SK-N-SH treated with all-trans-retinoic acid at 6 μM for 48 hours (cell line): Measurements from ENCODE around the gene ARHGAP12.

Experiments used
- ATAC-seq: fragments of 200-7000 bp; cut with Tn5 transposase; 3 replicates; pipeline ENCODE4 v1.9.1; 2020; ENCODE audit warnings: mild to moderate bottlenecking, moderate library complexity
- ARNTL ChIP-seq: fragments of 450-650 bp; formaldehyde crosslinking; IDR thresholded peaks from 2 replicates; pipeline ENCODE4 v1.5.0; 2020; ENCODE audit warnings: low read depth, mild to moderate bottlenecking, moderate library complexity, borderline replicate concordance
- BACH2 ChIP-seq: fragments of 250-450 bp; sonication (Bioruptor Pico); IDR thresholded peaks from 2 replicates; pipeline ENCODE4 v1.9.0; 2021; ENCODE audit warnings: mild to moderate bottlenecking, borderline replicate concordance
- CSDC2 ChIP-seq: fragments of 250-450 bp; sonication (Bioruptor Pico); IDR thresholded peaks from 2 replicates; pipeline ENCODE4 v1.5.0; 2020; ENCODE audit warnings: mild to moderate bottlenecking, moderate library complexity
- ESRRG ChIP-seq: fragments of 250-450 bp; sonication (Bioruptor Pico); IDR thresholded peaks from 2 replicates; pipeline ENCODE4 v1.6.1; 2021; ENCODE audit warnings: mild to moderate bottlenecking
- GLIS3 ChIP-seq: fragments of 250-450 bp; sonication (Bioruptor Pico); IDR thresholded peaks from 2 replicates; pipeline ENCODE4 v1.5.0; 2020; ENCODE audit warnings: mild to moderate bottlenecking, moderate library complexity
- ISL1 ChIP-seq: fragments of 250-450 bp; sonication (Bioruptor Pico); IDR thresholded peaks from 2 replicates; pipeline ENCODE4 v2.1.2; 2022; ENCODE audit warnings: mild to moderate bottlenecking, moderate library complexity
- PPARA ChIP-seq: fragments of 250-450 bp; sonication (Bioruptor Pico); IDR thresholded peaks from 2 replicates; pipeline ENCODE4 v1.5.0; 2020; ENCODE audit warnings: mild to moderate bottlenecking, borderline replicate concordance
- RARB ChIP-seq: fragments of 250-450 bp; sonication (Bioruptor Pico); IDR thresholded peaks from 2 replicates; pipeline ENCODE4 v1.8.0; 2021; ENCODE audit warnings: mild to moderate bottlenecking, moderate library complexity
- SNAI2 ChIP-seq: fragments of 250-450 bp; sonication (Bioruptor Pico); IDR thresholded peaks from 2 replicates; pipeline ENCODE4 v1.5.0; 2020; ENCODE audit warnings: mild to moderate bottlenecking, moderate library complexity
- TCF4 ChIP-seq: fragments of 250-450 bp; sonication (Bioruptor Pico); IDR thresholded peaks from 2 replicates; pipeline ENCODE4 v1.8.0; 2021; ENCODE audit warnings: mild to moderate bottlenecking, moderate library complexity, borderline replicate concordance
- ZC3H10 ChIP-seq: fragments of 250-450 bp; sonication (Bioruptor Pico); IDR thresholded peaks from 2 replicates; pipeline ENCODE4 v1.5.1; 2021; ENCODE audit warnings: mild to moderate bottlenecking, moderate library complexity
- ZFP3 ChIP-seq: fragments of 250-450 bp; sonication (Bioruptor Pico); IDR thresholded peaks from 2 replicates; pipeline ENCODE4 v1.5.0; 2020; ENCODE audit warnings: mild to moderate bottlenecking, moderate library complexity
- ZFP30 ChIP-seq: fragments of 450-650 bp; formaldehyde crosslinking; IDR thresholded peaks from 2 replicates; pipeline ENCODE4 v1.5.0; 2022; ENCODE audit warnings: mild to moderate bottlenecking, moderate library complexity
- ZNF565 ChIP-seq: fragments of 450-650 bp; formaldehyde crosslinking; conservative IDR thresholded peaks from 2 replicates; pipeline ENCODE4 v1.5.0; 2020; ENCODE audit warnings: low read depth, mild to moderate bottlenecking, moderate library complexity
- ZNF70 ChIP-seq: fragments of 450-650 bp; formaldehyde crosslinking; IDR thresholded peaks from 2 replicates; pipeline ENCODE4 v1.5.0; 2020; ENCODE audit warnings: mild to moderate bottlenecking, moderate library complexity
- ZNF8 ChIP-seq: fragments of 450-650 bp; formaldehyde crosslinking; IDR thresholded peaks from 2 replicates; pipeline ENCODE4 v1.5.0; 2020; ENCODE audit warnings: mild to moderate bottlenecking, moderate library complexity
- TF ChIP-seq, protein P1 (sequence below): fragments of 250-450 bp; sonication (Bioruptor Pico); IDR thresholded peaks from 2 replicates; pipeline ENCODE4 v1.8.0; 2020; ENCODE audit warnings: mild to moderate bottlenecking, moderate library complexity, borderline replicate concordance
- TF ChIP-seq, protein P2 (sequence below): fragments of 250-450 bp; sonication (Bioruptor Pico); IDR thresholded peaks from 2 replicates; pipeline ENCODE4 v1.5.1; 2021; ENCODE audit warnings: mild to moderate bottlenecking, moderate library complexity
- TF ChIP-seq, protein P3 (sequence below): fragments of 250-450 bp; sonication (Bioruptor Pico); IDR thresholded peaks from 2 replicates; pipeline ENCODE4 v1.8.0; 2021; ENCODE audit warnings: low read depth, mild to moderate bottlenecking, moderate library complexity, borderline replicate concordance
- TF ChIP-seq, protein P4 (sequence below): fragments of 250-450 bp; sonication (Bioruptor Pico); IDR thresholded peaks from 2 replicates; pipeline ENCODE4 v1.5.0; 2020; ENCODE audit warnings: mild to moderate bottlenecking, moderate library complexity
- TF ChIP-seq, protein P5 (sequence below): fragments of 250-450 bp; sonication (Bioruptor Pico); IDR thresholded peaks from 2 replicates; pipeline ENCODE4 v1.5.1; 2020; ENCODE audit warnings: low read depth, mild to moderate bottlenecking, moderate library complexity

Gene ARHGAP12

DNA sequence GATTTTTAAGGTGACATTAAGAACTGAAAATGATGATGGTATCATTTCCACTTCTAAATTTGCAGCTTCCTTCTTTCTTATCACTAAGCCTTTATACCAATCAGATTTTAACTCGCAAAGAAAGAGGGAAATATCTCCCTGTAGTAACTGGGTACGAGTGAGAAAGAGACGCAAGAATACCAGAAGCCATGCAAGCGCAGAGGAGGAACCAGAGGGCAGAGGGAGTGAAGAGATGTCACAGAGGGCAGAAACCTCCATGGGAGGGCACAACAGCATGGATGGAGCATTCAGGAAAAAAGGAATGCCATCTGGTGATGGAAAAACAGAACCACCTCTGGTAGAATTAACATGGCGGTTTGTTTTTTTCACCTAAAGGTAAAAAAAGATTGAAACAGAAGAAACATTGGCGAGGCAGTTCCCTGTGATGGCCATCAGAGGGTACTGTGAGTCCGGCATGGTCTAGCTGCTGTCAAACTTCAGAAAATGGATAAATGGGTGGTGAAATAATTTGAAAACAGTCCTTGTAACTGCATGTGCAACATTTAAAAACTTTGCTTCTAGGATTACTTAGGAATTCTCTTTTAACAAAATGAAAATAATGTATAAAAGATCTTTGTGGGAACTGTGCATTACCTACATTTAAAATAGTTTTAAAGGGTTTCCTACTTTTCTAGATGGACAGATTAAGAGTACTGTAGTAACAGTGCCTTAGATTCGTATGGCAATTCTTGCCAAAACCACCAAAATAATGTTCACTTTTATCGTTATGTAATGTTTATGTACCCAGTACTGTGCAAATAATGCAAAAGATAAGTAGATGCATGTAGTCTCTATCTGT, 91.8 kb downstream of the ARHGAP12 start:
- peak; percentile 62; the same call in 2 of the 3 replicates for ATAC-seq
- TF ChIP-seq, protein P1, sequence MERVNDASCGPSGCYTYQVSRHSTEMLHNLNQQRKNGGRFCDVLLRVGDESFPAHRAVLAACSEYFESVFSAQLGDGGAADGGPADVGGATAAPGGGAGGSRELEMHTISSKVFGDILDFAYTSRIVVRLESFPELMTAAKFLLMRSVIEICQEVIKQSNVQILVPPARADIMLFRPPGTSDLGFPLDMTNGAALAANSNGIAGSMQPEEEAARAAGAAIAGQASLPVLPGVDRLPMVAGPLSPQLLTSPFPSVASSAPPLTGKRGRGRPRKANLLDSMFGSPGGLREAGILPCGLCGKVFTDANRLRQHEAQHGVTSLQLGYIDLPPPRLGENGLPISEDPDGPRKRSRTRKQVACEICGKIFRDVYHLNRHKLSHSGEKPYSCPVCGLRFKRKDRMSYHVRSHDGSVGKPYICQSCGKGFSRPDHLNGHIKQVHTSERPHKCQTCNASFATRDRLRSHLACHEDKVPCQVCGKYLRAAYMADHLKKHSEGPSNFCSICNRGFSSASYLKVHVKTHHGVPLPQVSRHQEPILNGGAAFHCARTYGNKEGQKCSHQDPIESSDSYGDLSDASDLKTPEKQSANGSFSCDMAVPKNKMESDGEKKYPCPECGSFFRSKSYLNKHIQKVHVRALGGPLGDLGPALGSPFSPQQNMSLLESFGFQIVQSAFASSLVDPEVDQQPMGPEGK, result no peak
- TF ChIP-seq SNAI2 (CRISPR knock-in tag), result no peak
- TF ChIP-seq ESRRG, result no peak
- TF ChIP-seq ZNF70 (CRISPR knock-in tag), result no peak
- TF ChIP-seq ISL1 (CRISPR knock-in tag), result no peak
- no peak for TF ChIP-seq ZC3H10 (CRISPR knock-in tag)
- TF ChIP-seq, protein P2, sequence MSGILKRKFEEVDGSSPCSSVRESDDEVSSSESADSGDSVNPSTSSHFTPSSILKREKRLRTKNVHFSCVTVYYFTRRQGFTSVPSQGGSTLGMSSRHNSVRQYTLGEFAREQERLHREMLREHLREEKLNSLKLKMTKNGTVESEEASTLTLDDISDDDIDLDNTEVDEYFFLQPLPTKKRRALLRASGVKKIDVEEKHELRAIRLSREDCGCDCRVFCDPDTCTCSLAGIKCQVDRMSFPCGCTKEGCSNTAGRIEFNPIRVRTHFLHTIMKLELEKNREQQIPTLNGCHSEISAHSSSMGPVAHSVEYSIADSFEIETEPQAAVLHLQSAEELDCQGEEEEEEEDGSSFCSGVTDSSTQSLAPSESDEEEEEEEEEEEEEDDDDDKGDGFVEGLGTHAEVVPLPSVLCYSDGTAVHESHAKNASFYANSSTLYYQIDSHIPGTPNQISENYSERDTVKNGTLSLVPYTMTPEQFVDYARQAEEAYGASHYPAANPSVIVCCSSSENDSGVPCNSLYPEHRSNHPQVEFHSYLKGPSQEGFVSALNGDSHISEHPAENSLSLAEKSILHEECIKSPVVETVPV (CRISPR knock-in tag), result no peak
- TF ChIP-seq, protein P3, sequence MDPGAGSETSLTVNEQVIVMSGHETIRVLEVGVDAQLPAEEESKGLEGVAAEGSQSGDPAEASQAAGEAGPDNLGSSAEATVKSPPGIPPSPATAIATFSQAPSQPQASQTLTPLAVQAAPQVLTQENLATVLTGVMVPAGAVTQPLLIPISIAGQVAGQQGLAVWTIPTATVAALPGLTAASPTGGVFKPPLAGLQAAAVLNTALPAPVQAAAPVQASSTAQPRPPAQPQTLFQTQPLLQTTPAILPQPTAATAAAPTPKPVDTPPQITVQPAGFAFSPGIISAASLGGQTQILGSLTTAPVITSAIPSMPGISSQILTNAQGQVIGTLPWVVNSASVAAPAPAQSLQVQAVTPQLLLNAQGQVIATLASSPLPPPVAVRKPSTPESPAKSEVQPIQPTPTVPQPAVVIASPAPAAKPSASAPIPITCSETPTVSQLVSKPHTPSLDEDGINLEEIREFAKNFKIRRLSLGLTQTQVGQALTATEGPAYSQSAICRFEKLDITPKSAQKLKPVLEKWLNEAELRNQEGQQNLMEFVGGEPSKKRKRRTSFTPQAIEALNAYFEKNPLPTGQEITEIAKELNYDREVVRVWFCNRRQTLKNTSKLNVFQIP (CRISPR knock-in tag), result no peak
- TF ChIP-seq BACH2 (CRISPR knock-in tag), result no peak
- TF ChIP-seq CSDC2 (CRISPR knock-in tag), result no peak
- no peak for TF ChIP-seq ZFP30 (CRISPR knock-in tag)
- TF ChIP-seq ZNF565 (CRISPR knock-in tag), result no peak
- TF ChIP-seq ZFP3 (CRISPR knock-in tag), result no peak
- TF ChIP-seq GLIS3, result no peak

DNA sequence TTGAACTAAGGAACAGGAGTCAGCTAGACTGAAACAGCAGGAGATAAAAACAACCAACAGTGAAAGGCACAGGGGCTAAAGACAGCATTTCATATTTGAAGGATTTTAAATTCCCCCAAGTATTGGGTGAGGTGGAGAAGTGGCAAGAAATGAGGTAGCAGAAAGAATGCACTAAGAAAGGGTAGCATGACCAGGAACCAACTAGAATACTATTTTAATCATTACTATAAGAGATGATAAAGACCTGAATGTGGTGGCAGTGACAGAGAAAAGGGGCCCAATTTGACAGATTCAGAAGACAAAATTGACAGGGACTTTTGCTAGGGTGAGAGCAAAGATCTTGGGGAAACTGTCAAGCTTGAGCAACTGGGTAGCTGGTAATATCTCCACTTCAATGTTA, 94.9 kb downstream of the ARHGAP12 start:
- no peak for ATAC-seq
- TF ChIP-seq, protein P3 (CRISPR knock-in tag), result no peak
- TF ChIP-seq, protein P4, sequence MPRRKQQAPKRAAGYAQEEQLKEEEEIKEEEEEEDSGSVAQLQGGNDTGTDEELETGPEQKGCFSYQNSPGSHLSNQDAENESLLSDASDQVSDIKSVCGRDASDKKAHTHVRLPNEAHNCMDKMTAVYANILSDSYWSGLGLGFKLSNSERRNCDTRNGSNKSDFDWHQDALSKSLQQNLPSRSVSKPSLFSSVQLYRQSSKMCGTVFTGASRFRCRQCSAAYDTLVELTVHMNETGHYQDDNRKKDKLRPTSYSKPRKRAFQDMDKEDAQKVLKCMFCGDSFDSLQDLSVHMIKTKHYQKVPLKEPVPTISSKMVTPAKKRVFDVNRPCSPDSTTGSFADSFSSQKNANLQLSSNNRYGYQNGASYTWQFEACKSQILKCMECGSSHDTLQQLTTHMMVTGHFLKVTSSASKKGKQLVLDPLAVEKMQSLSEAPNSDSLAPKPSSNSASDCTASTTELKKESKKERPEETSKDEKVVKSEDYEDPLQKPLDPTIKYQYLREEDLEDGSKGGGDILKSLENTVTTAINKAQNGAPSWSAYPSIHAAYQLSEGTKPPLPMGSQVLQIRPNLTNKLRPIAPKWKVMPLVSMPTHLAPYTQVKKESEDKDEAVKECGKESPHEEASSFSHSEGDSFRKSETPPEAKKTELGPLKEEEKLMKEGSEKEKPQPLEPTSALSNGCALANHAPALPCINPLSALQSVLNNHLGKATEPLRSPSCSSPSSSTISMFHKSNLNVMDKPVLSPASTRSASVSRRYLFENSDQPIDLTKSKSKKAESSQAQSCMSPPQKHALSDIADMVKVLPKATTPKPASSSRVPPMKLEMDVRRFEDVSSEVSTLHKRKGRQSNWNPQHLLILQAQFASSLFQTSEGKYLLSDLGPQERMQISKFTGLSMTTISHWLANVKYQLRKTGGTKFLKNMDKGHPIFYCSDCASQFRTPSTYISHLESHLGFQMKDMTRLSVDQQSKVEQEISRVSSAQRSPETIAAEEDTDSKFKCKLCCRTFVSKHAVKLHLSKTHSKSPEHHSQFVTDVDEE (CRISPR knock-in tag), result no peak
- no peak for TF ChIP-seq PPARA (CRISPR knock-in tag)
- TF ChIP-seq, protein P2 (CRISPR knock-in tag), result no peak
- no peak for TF ChIP-seq ARNTL
- TF ChIP-seq ZC3H10 (CRISPR knock-in tag), result no peak
- no peak for TF ChIP-seq SNAI2 (CRISPR knock-in tag)
- TF ChIP-seq ZNF70 (CRISPR knock-in tag), result no peak
- no peak for TF ChIP-seq GLIS3
- TF ChIP-seq ISL1 (CRISPR knock-in tag), result no peak

DNA sequence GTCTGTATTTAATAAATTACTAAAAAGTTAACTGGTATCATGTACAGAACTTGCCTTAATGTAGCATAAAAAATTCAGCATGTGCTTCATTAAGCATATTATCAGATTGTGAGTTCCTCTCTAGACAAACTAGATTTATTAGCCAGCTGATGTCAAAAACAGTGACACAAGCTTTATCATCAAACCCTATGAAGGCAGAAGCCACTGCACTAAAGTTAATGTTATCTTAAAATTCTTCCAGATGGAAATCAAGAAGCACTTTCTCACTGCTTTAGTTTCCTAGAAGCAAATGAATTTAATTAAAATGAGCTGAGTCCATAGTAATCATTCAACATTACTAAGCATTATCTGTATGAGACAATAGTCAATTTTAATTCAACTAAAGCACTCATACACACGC, 96.4 kb downstream of the ARHGAP12 start:
- no peak for ATAC-seq
- TF ChIP-seq ZNF8 (CRISPR knock-in tag) (no peak), ZC3H10 (CRISPR knock-in tag) (no peak), BACH2 (CRISPR knock-in tag) (no peak), RARB (CRISPR knock-in tag) (no peak), SNAI2 (CRISPR knock-in tag) (0 out of 2 replicates have a peak, but pooled peaks have one; percentile 34), ZFP3 (CRISPR knock-in tag) (no peak), ZFP30 (CRISPR knock-in tag) (no peak), ESRRG (no peak), TCF4 (peak; percentile 37; the same call in 1 of the 2 replicates), PPARA (CRISPR knock-in tag) (no peak), ISL1 (CRISPR knock-in tag) (peak; percentile 86), ARNTL (no peak)
- TF ChIP-seq, protein P5, sequence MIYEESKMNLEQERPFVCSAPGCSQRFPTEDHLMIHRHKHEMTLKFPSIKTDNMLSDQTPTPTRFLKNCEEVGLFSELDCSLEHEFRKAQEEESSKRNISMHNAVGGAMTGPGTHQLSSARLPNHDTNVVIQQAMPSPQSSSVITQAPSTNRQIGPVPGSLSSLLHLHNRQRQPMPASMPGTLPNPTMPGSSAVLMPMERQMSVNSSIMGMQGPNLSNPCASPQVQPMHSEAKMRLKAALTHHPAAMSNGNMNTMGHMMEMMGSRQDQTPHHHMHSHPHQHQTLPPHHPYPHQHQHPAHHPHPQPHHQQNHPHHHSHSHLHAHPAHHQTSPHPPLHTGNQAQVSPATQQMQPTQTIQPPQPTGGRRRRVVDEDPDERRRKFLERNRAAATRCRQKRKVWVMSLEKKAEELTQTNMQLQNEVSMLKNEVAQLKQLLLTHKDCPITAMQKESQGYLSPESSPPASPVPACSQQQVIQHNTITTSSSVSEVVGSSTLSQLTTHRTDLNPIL (CRISPR knock-in tag), result no peak
- TF ChIP-seq, protein P1, result no peak
